Measurements from ENCODE around the gene SLC13A1.
"Not testable (repeated sequence)": the region's sequence is repeated elsewhere in the genome, so short reads cannot be mapped to it uniquely, and the experiment has no call there.

SLC13A1 gene

DNA sequence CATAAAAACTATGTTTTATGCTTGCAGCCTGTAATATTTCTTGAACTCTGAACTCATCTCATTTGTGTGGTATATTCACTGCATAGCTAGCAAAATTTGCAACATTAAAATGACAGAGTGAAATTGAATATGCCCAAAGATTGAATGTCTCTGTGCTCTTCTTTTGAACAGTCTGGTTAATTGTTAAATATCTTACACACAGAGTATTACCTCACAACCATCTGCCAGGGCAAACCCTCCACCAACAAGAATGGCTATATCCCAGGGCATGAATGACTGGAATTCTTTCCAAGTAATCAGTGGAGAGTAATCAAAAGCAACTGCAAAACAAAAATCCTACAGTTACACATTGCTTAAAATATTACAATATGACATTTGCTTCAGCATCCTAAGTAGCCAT is 76.9 kb downstream of the SLC13A1 start:
- FAIRE-seq: no peak

DNA sequence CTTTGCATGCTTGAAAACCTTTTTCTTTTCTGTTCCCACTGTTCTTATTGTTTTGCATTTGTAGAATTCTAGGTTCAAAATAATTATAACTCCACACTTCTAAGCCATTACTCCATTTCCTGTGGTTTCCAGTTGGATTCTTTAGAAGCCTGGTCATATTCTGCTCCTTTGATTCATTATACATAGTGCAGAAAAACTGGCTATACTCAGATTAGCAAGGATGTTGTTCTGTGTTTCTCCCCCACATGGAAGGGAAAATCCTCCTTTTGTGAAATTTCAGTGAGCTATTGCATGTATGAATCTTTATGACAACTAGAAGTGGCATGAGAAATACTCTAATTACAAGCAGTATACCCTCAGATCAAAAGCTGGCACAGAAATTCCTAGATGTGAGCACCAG is 79.5 kb downstream of the SLC13A1 start:
- FAIRE-seq: no peak

DNA sequence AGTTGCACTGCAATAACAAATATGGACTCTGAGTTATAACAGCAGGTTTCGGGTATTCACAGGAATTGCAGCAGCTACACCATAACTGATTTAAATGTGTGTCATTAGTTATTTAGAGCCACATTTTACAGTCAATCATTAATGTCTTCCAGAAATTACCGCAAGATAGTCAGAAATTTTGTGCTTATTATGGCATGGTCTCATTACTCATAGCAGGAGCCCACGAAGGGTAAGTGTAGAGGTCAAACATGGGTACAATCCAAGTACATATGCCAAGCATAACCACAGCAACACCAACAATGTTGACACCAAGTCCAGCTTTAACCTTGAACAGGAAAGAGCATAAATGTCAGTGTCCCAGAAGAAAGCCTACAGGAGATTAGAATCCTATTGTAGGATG is 84.4 kb downstream of the SLC13A1 start:
- FAIRE-seq: no peak

DNA sequence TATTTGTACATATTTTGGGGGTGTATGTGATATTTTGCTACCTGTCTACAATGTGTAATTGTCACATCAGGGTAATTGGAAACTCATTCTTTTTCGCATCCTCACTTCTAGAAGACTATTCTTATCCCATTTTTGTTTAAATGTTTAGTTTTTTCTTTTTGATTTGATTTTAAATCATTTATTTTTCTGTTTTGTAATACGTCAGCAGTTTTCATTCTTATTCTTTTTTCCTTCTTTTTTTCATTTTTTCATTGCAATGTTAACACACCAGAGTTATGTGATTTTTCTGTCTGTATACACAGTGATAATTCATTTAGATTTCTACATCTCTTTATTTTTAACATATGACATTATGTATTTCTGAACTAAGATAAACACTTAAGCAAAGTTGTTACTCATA is 85.5 kb downstream of the SLC13A1 start:
- peak; percentile 53 for FAIRE-seq

DNA sequence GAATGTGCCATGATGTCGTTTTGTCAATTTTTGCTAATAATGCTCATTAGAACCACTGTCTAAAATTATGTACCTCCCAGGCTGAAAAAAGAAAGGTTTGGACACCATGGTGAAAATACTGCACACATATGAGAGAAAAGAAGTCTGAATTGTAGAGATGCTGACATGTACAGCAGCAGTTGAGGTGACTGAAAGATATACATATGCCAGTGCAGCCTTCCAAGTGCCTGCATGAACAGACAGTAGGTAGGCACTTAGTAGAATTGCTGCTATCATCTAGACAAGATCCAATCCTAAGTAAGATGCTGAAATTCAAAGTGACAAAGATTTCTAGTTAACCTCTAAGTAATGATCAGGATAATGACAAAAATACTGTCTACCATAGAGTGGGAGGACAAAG is 86.9 kb downstream of the SLC13A1 start:
- FAIRE-seq: no peak

DNA sequence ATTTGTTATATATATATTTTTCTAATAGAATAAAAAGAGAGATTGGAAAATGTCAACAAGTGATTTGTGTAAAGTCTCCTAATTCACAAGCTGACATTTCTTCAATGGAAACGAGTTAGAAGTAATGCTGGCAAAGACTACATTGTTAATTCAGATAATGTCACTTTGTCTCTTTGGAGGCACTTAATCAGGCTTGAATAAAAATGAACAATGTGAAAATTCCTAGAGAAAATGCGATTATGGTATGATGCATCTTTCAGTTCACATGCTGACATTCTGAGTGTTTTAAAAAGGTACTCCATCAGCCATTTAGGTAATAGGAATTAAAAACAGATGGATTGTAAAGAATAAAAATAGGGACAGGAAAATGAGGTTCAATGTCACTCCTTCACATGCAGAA is 100.1 kb downstream of the SLC13A1 start:
- FAIRE-seq: no peak

DNA sequence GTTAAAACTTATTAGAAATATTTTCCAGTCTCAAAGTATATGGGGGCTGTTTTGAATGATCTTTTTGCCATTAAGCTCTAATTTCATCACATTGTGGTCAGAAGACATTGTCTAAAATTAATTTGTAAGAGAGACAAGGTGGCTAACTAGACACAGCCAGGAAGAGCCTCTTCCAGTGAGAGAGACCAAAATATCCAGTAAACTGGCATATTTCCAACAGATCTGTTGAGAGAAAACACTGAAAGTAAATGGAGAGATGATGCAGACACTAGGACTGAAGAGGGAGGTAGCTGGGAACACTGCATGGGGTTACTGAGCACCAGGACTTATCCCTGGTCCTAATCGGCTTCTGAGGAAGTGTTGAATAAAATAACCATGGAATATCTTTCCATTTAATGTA is 102.8 kb downstream of the SLC13A1 start:
- FAIRE-seq: no peak

DNA sequence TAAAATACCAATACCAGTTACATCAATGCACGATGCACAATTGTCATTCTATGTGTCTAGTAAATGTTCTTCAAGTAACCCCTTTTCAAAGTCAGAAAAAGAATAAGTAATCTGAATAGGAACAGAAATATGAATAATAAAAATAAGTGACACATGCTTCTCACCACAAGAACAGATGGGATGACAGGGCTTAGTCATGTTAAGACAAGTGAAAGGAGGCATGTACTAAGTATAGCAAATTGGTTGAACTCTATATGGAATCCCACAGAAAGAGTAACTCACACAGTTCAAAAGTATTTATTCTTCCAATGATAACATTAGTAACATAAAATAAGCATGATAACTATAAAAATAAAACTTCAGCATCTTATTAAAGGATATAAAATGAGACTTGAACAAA is 103.3 kb downstream of the SLC13A1 start:
- FAIRE-seq: no peak

DNA sequence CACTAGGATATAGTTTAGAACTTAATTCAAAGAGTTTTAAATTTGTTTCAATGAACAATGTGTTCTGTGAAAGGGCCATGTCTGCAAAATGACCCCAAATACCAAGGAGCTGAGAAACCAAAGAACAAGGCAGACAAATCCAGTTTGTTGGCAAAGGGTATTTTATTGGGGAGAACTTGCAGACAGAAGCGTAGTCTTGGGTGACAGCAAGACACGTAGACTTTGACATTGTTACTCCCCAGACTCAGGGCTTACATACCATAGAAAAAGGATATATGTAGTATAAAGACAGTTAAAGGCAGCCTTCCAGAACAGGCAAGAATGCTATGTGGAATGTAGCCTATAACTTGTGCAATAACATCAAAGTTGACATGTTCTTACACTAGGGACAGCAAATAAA is 109.3 kb downstream of the SLC13A1 start:
- no peak for FAIRE-seq

DNA sequence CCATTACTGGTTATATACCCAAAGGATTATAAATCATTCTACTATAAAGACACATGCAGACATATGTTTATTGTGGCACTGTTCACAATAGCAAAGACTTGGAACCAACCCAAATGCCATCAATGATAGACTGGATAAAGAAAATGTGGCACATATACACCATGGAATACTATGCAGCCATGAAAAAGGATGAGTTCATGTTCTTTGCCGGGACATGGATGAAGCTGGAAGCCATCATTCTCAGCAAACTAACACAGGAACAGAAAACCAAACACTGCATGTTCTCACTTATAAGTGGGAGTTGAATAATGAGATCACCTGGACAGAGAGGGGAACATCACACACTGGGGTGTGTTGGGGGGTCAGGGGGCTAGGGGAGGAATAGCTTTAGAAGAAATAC is 112.9 kb downstream of the SLC13A1 start:
- FAIRE-seq: not testable (repeated sequence)

DNA sequence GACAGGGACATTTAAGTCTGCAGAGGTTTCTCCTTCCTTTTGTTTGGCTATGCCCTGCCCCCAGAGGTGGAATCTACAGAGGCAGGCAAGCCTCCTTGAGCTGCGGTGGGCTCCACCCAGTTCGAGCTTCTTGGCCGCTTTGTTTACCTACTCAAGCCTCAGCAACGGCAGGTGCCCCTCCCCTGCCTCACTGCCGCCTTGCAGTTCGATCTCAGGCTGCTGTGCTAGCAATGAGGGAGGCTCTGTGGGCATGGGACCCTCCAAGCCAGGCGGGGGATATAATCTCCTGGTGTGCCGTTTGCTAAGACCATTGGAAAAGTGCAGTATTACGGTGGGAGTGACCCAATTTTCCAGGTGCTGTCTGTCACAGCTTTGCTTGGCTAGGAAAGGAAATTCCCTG is 114.9 kb downstream of the SLC13A1 start:
- FAIRE-seq: not testable (repeated sequence)

DNA sequence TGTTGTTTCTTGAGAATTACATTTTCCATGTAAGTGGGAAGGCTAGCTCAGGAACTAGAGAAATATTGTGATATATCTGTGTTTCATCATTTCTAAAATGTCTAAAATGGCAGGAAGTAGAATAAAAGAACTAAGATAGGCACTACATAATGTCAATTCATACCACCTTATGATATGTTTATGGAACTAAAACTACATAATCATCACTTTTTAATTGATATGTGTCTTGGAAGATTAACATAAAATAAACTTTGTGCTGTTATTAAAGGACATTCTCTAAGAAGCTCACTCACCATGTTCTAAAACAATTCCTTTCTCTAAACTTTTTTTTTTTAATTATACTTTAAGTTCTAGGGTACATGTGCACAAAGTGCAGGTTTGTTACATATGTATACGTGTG is 120.7 kb downstream of the SLC13A1 start:
- peak; percentile 45 for FAIRE-seq

DNA sequence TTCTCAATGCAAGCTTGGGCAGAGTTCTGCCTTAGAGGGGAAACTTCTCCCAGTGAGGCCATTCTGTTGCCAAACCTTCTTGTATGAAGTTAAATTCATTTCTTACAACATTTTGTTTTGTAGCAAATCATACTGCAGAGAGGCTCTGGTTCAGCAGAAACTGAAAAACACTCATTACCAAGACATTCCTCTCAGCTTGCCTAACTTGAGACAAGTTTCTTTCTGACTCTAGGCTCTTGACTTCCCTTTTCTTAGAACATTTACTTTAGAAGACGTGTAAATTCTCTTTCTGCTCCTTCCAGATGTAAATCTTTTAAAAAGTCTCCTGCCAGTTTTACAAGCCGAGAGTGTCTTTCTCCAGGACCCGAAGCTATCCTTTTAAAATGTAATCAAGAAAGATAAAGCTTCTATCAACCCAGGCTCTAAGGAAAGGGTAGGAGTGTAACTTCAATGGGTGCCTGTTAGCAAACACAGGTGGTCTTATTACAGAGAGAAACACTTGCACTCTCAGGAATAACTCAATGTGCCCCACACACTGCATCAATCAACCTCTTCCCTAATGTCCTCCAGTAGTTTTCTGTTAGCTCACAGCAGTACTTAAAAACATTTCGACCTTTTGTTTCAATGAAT is 123.8 kb downstream of the SLC13A1 start:
- no peak for FAIRE-seq

DNA sequence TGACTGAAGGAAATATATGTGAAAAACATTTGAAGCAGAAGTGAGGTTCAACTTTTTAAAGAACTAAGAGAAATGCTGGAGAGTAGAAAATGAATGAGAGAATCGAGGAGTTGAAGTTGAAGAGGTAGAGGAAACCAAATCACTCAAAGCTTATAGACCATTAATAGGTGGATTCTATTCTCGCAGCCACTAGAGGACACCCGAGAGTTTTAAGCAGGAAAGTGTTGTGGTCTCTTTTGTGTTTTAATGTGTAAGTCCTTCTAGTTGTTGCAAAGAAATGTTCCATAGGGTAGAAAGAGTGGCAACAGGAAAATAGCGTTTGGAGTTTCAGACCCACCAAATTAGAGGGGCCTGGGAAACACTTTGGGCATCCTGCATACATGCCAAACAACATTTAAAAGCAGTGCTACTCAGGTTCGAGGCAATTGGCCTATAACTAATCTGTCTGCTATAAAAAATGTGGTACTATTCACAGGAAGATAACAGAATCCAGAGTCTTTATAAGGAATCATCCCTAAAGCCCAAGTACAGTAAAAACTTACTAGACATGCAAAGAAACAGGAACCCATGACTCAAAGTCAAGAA is 129.0 kb downstream of the SLC13A1 start:
- FAIRE-seq: no peak

DNA sequence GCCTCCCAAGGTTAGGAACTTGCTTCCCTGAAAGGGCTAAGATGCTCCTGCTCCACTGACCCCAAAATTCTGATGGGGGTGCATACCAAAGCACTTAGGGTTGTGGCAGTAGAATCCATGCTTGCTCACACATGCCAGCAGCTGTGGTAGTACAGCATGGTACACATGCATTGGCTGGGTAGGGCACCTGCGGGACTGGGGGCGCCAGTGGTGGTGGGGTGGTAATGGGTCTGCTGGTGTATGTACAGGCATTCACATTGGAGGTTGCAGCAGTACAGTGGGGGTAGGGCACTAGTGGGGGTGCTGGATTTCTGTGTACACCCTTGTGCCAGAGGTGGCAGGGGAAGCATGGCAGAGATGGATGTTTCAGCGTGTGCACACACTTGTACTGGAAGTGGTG is 132.0 kb downstream of the SLC13A1 start:
- FAIRE-seq: no peak

Measured in endometrium (tissue), 2 donors.